HUES48 (cell line): ENCODE measurements around the gene STOX2.
A peak's percentile ranks its signal among the peaks of the same experiment; 100 is the strongest.

ENCODE experiments used
- H3K27ac ChIP-seq: one replicate; pipeline ENCODE4 v1.7.0; 2013; ENCODE audit warnings: low read depth, low read length, inconsistent platforms
- H3K27me3 ChIP-seq: 2 replicates; pipeline ENCODE4 v1.6.1; 2013; ENCODE audit warnings: mild to moderate bottlenecking, low read length; ENCODE audit not compliant: control insufficient read depth, insufficient read depth
- H3K36me3 ChIP-seq: 2 replicates; pipeline ENCODE4 v1.6.1; 2013; ENCODE audit warnings: low read length; ENCODE audit not compliant: control insufficient read depth, insufficient read depth
- H3K4me1 ChIP-seq: 2 replicates; pipeline ENCODE4 v1.6.1; 2013; ENCODE audit warnings: mild to moderate bottlenecking, low read length; ENCODE audit not compliant: control insufficient read depth, insufficient read depth
- H3K4me3 ChIP-seq: 2 replicates; pipeline ENCODE4 v1.5.1; 2013; ENCODE audit warnings: mild to moderate bottlenecking, low read depth, low read length
- H3K9ac ChIP-seq: 2 replicates; pipeline ENCODE4 v1.6.1; 2013; ENCODE audit warnings: mild to moderate bottlenecking, low read depth, low read length, moderate library complexity
- H3K9me3 ChIP-seq: 2 replicates; pipeline ENCODE4 v1.6.1; 2013; ENCODE audit warnings: low read length; ENCODE audit not compliant: control insufficient read depth, insufficient read depth

STOX2 gene

GRCh38 chr4:183897193-183897592 lies 7.9 kb upstream of the STOX2 start:
- Histone ChIP-seq H3K36me3 (no peaks in the 10 kb centered on the region), H3K9ac (no peak overlapping the region), H3K4me3 (no peak overlapping the region), H3K9me3 (no peaks in the 10 kb centered on the region), H3K27ac (no peak overlapping the region), H3K27me3 (no peaks in the 10 kb centered on the region), H3K4me1 (no peaks in the 10 kb centered on the region)

- Histone ChIP-seq H3K4me3 (no peak overlapping the region), H3K27me3 (peaks cover 6% of the 10 kb centered on the region; the same call in 1 of the 2 replicates), H3K4me1 (no peaks in the 10 kb centered on the region), H3K27ac (no peak overlapping the region), H3K36me3 (no peaks in the 10 kb centered on the region), H3K9me3 (no peaks in the 10 kb centered on the region), H3K9ac (no peak overlapping the region)
Observed at GRCh38 chr4:183898456-183898855, 6.7 kb upstream of the STOX2 start.

- Histone ChIP-seq H3K9ac (no peak overlapping the region), H3K4me3 (no peak overlapping the region), H3K36me3 (no peaks in the 10 kb centered on the region), H3K4me1 (peaks cover 13% of the 10 kb centered on the region), H3K27me3 (peaks cover 40% of the 10 kb centered on the region), H3K9me3 (no peaks in the 10 kb centered on the region), H3K27ac (no peak overlapping the region)
Observed at GRCh38 chr4:183903021-183903760, 1.9 kb upstream of the STOX2 start.

- H3K4me3 ChIP-seq: peak overlapping the region; percentile 86
- H3K27ac ChIP-seq: peak overlapping the region; percentile 91
- peak overlapping the region; percentile 68 for H3K9ac ChIP-seq
- peaks cover 34% of the 10 kb centered on the region for H3K4me1 ChIP-seq
- no peaks in the 10 kb centered on the region for H3K9me3 ChIP-seq
- no peaks in the 10 kb centered on the region for H3K36me3 ChIP-seq
- peaks cover 60% of the 10 kb centered on the region for H3K27me3 ChIP-seq
Observed at GRCh38 chr4:183905593-183906488, 734 bp downstream of the STOX2 start.

- H3K36me3 ChIP-seq: no peaks in the 10 kb centered on the region
- peaks cover 34% of the 10 kb centered on the region for H3K4me1 ChIP-seq
- H3K27ac ChIP-seq: peak overlapping the region; percentile 64
- peak overlapping the region; percentile 79 for H3K9ac ChIP-seq
- peaks cover 60% of the 10 kb centered on the region for H3K27me3 ChIP-seq
- H3K9me3 ChIP-seq: no peaks in the 10 kb centered on the region
- H3K4me3 ChIP-seq: peak overlapping the region; percentile 86
Observed at GRCh38 chr4:183906489-183906738, 1.3 kb downstream of the STOX2 start.

GRCh38 chr4:183906739-183907651 lies 1.9 kb downstream of the STOX2 start:
- Histone ChIP-seq H3K27me3 (peaks cover 60% of the 10 kb centered on the region), H3K4me3 (peak overlapping the region; percentile 86), H3K27ac (peak overlapping the region; percentile 64), H3K36me3 (no peaks in the 10 kb centered on the region), H3K9me3 (no peaks in the 10 kb centered on the region), H3K4me1 (peaks cover 34% of the 10 kb centered on the region), H3K9ac (peak overlapping the region; percentile 79)

GRCh38 chr4:183907871-183908683 lies 3.0 kb downstream of the STOX2 start:
- peaks cover 58% of the 10 kb centered on the region for H3K27me3 ChIP-seq
- H3K4me1 ChIP-seq: peaks cover 34% of the 10 kb centered on the region
- no peak overlapping the region for H3K27ac ChIP-seq
- H3K9me3 ChIP-seq: no peaks in the 10 kb centered on the region
- peak overlapping the region; percentile 86 for H3K4me3 ChIP-seq
- H3K9ac ChIP-seq: no peak overlapping the region
- H3K36me3 ChIP-seq: no peaks in the 10 kb centered on the region

GRCh38 chr4:183909187-183909586 lies 4.1 kb downstream of the STOX2 start:
- H3K9me3 ChIP-seq: no peaks in the 10 kb centered on the region
- H3K4me1 ChIP-seq: peaks cover 34% of the 10 kb centered on the region
- H3K4me3 ChIP-seq: no peak overlapping the region
- no peak overlapping the region for H3K27ac ChIP-seq
- peaks cover 47% of the 10 kb centered on the region for H3K27me3 ChIP-seq
- no peaks in the 10 kb centered on the region for H3K36me3 ChIP-seq
- no peak overlapping the region for H3K9ac ChIP-seq

- Histone ChIP-seq H3K9ac (no peak overlapping the region), H3K9me3 (no peaks in the 10 kb centered on the region), H3K4me1 (peaks cover 30% of the 10 kb centered on the region), H3K27ac (no peak overlapping the region), H3K4me3 (peak overlapping the region; percentile 10; the same call in 1 of the 2 replicates), H3K36me3 (no peaks in the 10 kb centered on the region), H3K27me3 (peaks cover 41% of the 10 kb centered on the region)
Observed at GRCh38 chr4:183909801-183910200, 4.7 kb downstream of the STOX2 start.

GRCh38 chr4:183912585-183912984 lies 7.5 kb downstream of the STOX2 start:
- Histone ChIP-seq H3K4me1 (peaks cover 27% of the 10 kb centered on the region), H3K4me3 (no peak overlapping the region), H3K9ac (no peak overlapping the region), H3K27me3 (peaks cover 25% of the 10 kb centered on the region), H3K27ac (no peak overlapping the region), H3K9me3 (no peaks in the 10 kb centered on the region), H3K36me3 (no peaks in the 10 kb centered on the region)
